GM23338 (cell line): ENCODE data around the gene SAMD4A. TPM values are rescaled to one million over a fixed set of nuclear protein-coding genes. Genes with fewer than 3 reads are reported as not detected.

ENCODE experiments used
- ATAC-seq: fragments of 200-7000 bp; cut with Tn5 transposase; 3 replicates; pipeline ENCODE4 v1.9.1; 2020
- DNase-seq: peaks from one replicate; pipeline ENCODE4 v3.0.0-alpha.2; 2015; ENCODE audit warnings: low spot score
- H2AFZ ChIP-seq: fragments of 200-600 bp; sonication (generic); 2 replicates; pipeline ENCODE4 v1.8.0; 2016; ENCODE audit warnings: antibody characterized with exemption, mild to moderate bottlenecking, moderate library complexity
- H3F3A ChIP-seq: fragments of 200-600 bp; sonication (generic); replicated peaks from 2 replicates; pipeline ENCODE4 v1.8.0; 2017; ENCODE audit warnings: antibody characterized with exemption, mixed run types, low read depth
- H3K27ac ChIP-seq: fragments of 200-600 bp; sonication (generic); 2 replicates; pipeline ENCODE4 v1.6.1; 2016; ENCODE audit warnings: low read depth
- H3K27me3 ChIP-seq: fragments of 200-600 bp; sonication (generic); 2 replicates; pipeline ENCODE4 v1.8.0; 2016; ENCODE audit warnings: mild to moderate bottlenecking, mixed run types, moderate library complexity; ENCODE audit not compliant: insufficient read depth
- H3K36me3 ChIP-seq: fragments of 200-600 bp; sonication (generic); 2 replicates; pipeline ENCODE4 v1.8.0; 2016; ENCODE audit warnings: mild to moderate bottlenecking; ENCODE audit not compliant: insufficient read depth
- H3K4me1 ChIP-seq: fragments of 200-600 bp; sonication (generic); 2 replicates; pipeline ENCODE4 v1.8.0; 2016; ENCODE audit warnings: mild to moderate bottlenecking, moderate library complexity; ENCODE audit not compliant: insufficient read depth
- H3K4me2 ChIP-seq: fragments of 200-600 bp; sonication (generic); 2 replicates; pipeline ENCODE4 v1.7.1; 2017; ENCODE audit warnings: mixed run types
- H3K4me3 ChIP-seq: fragments of 200-600 bp; sonication (generic); 2 replicates; pipeline ENCODE4 v1.6.1; 2016; ENCODE audit warnings: mixed run types
- H3K79me2 ChIP-seq: fragments of 200-600 bp; sonication (generic); replicated peaks from 2 replicates; pipeline ENCODE4 v1.8.0; 2017; ENCODE audit warnings: mild to moderate bottlenecking; ENCODE audit not compliant: insufficient read depth
- H3K9me2 ChIP-seq: fragments of 200-600 bp; sonication (generic); 2 replicates; pipeline ENCODE4 v1.8.0; 2017; ENCODE audit not compliant: insufficient read depth
- H4K20me1 ChIP-seq: fragments of 200-600 bp; sonication (generic); replicated peaks from 2 replicates; pipeline ENCODE4 v1.8.0; 2017; ENCODE audit warnings: mild to moderate bottlenecking; ENCODE audit not compliant: insufficient read depth
- H3K27ac Mint-ChIP-seq: 2 replicates; pipeline ENCODE4 v1.8.0; 2020; ENCODE audit warnings: inconsistent platforms, mild to moderate bottlenecking, moderate library complexity, mixed read lengths
- H3K27me3 Mint-ChIP-seq: 3 replicates; pipeline ENCODE4 v1.8.0; 2022; ENCODE audit warnings: low read depth, mild to moderate bottlenecking, moderate library complexity, mixed read lengths, inconsistent platforms; ENCODE audit not compliant: insufficient read depth, poor library complexity
- H3K36me3 Mint-ChIP-seq: 3 replicates; pipeline ENCODE4 v1.8.0; 2021; ENCODE audit warnings: low read depth, mild to moderate bottlenecking, inconsistent platforms, moderate library complexity, mixed read lengths
- H3K4me1 Mint-ChIP-seq: 3 replicates; pipeline ENCODE4 v1.8.0; 2020; ENCODE audit warnings: mild to moderate bottlenecking, inconsistent platforms, mixed read lengths
- H3K4me3 Mint-ChIP-seq: 3 replicates; pipeline ENCODE4 v1.8.0; 2021; ENCODE audit warnings: moderate library complexity, mild to moderate bottlenecking, inconsistent platforms, mixed read lengths
- H3K9me3 Mint-ChIP-seq: 3 replicates; pipeline ENCODE4 v1.8.0; 2020; ENCODE audit warnings: moderate library complexity, mild to moderate bottlenecking, inconsistent platforms, mixed read lengths
- CREB1 ChIP-seq: fragments of 250-450 bp; sonication (Bioruptor Pico); IDR thresholded peaks from 2 replicates; pipeline ENCODE4 v1.5.0; 2020; ENCODE audit warnings: low read depth, mild to moderate bottlenecking, moderate library complexity
- EZH2 ChIP-seq: fragments of 200-600 bp; sonication (generic); IDR thresholded peaks from one replicate; pipeline ENCODE4 v1.8.0; 2017; ENCODE audit warnings: antibody characterized with exemption, mild to moderate bottlenecking, low read depth; ENCODE audit not compliant: unreplicated experiment
- EZH2phosphoT487 ChIP-seq: fragments of 200-600 bp; sonication (generic); IDR thresholded peaks from one replicate; pipeline ENCODE4 v1.8.1; 2018; ENCODE audit warnings: antibody characterized with exemption; ENCODE audit not compliant: unreplicated experiment
- JUNB ChIP-seq: IDR thresholded peaks from one replicate; pipeline ENCODE4 v1.6.1; 2016; ENCODE audit warnings: antibody characterized with exemption; ENCODE audit not compliant: unreplicated experiment
- NANOG ChIP-seq: IDR thresholded peaks from 2 replicates; pipeline ENCODE4 v1.6.1; 2016; ENCODE audit warnings: antibody characterized with exemption, borderline replicate concordance
- POLR2AphosphoS5 ChIP-seq: IDR thresholded peaks from 2 replicates; pipeline ENCODE4 v1.6.1; 2016; ENCODE audit warnings: antibody characterized with exemption, low read depth
- STAT1 ChIP-seq: IDR thresholded peaks from one replicate; pipeline ENCODE4 v1.6.1; 2016; ENCODE audit warnings: antibody characterized with exemption; ENCODE audit not compliant: unreplicated experiment
- ZNF114 ChIP-seq: fragments of 250-450 bp; sonication (Bioruptor Pico); IDR thresholded peaks from 2 replicates; pipeline ENCODE4 v1.5.0; 2020; ENCODE audit warnings: mild to moderate bottlenecking, moderate library complexity
- ZNF331 ChIP-seq: fragments of 250-450 bp; sonication (Bioruptor Pico); IDR thresholded peaks from 2 replicates; pipeline ENCODE4 v1.5.0; 2020; ENCODE audit warnings: low read depth, mild to moderate bottlenecking, moderate library complexity
- polyA plus RNA-seq: library from polyadenylated mRNA; unstranded; fragments of >200 nt; fragmentation: Nextera tagmentation; extraction: Ambion mirVana; gene quantifications from 2 replicates; pipeline ENCODE4 v1.2.1, GENCODE V29; 2016
- total RNA-seq: library from RNA; depleted of rRNA; stranded (reverse); fragments of >200 nt; shearing (Covaris generic); gene quantifications from 2 replicates; pipeline ENCODE4 v1.2.3, GENCODE V29; 2014
- TF ChIP-seq, protein P1 (sequence below), 2 experiments: fragments of 200-600 bp in 1 of 2; sonication (generic) in 1 of 2; conservative IDR thresholded peaks; 2 replicates each; pipeline versions ENCODE4 v1.5.1 to v1.6.1; 2016 to 2017; ENCODE audit warnings: antibody characterized with exemption in 2 of 2, low read depth in 2 of 2, mild to moderate bottlenecking in 2 of 2, moderate library complexity in 1 of 2
- TF ChIP-seq, protein P2 (sequence below): IDR thresholded peaks from 2 replicates; pipeline ENCODE4 v1.6.1; 2016; ENCODE audit warnings: antibody characterized with exemption
- TF ChIP-seq, protein P3 (sequence below): fragments of 250-450 bp; sonication (Bioruptor Pico); IDR thresholded peaks from 2 replicates; pipeline ENCODE4 v1.5.0; 2020; ENCODE audit warnings: mild to moderate bottlenecking, moderate library complexity
- TF ChIP-seq, protein P4 (sequence below): IDR thresholded peaks from one replicate; pipeline ENCODE4 v1.6.1; 2018; ENCODE audit warnings: antibody characterized with exemption; ENCODE audit not compliant: unreplicated experiment

SAMD4A gene
- total and polyA plus RNA-seq, 2 experiments from 2014 or later: 1.6 to 6.9 TPM

DNA sequence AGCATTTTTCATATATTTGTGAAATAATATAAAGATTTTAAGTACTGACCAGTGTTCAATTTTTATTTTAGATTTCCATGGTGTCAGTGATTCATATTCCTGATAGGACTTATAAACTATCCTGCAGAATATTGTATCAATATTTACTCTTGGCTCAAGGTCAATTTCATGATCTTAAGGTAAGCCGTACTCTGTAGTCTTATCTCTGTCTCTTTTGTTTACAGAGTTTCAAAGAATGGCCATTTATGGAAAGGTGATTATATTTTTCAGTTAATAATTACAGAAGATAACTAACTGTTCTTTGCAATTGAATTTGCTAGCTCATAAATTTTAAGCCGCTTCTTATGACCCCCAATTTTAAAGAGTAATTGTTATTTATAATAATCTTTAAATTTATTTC is 29.3 kb upstream of the SAMD4A start (continued):
- TF ChIP-seq CREB1 (CRISPR knock-in tag): no peak
- no peak for TF ChIP-seq ZNF114 (CRISPR knock-in tag)
- TF ChIP-seq EZH2phosphoT487: no peak
- TF ChIP-seq POLR2AphosphoS5: no peak

DNA sequence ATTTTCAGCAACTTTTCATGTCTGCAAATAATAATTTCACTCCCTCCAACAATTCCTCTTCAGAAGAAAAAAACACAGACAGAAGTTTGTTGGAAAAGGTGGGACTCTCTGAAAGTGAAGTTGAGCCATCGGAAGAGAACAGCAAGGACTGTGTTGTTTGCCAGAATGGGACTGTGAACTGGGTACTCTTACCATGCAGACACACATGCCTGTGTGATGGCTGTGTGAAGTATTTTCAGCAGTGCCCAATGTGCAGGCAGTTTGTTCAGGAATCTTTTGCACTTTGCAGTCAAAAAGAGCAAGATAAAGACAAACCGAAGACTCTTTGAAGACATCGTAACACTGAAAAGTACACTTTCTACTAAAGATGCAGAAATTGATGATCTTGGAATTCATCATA is 28.9 kb upstream of the SAMD4A start:
- Mint-ChIP-seq H3K4me3 (no peak overlapping the region), H3K4me1 (peaks cover 18% of the 10 kb centered on the region), H3K27ac (no peak overlapping the region), H3K36me3 (peaks cover 5% of the 10 kb centered on the region; the same call in 2 of the 3 replicates), H3K27me3 (no peaks in the 10 kb centered on the region), H3K9me3 (no peaks in the 10 kb centered on the region)
- TF ChIP-seq EZH2 (no peak), ZNF114 (CRISPR knock-in tag) (no peak), STAT1 (no peak), CREB1 (CRISPR knock-in tag) (no peak), EZH2phosphoT487 (no peak), JUNB (no peak), ZNF331 (CRISPR knock-in tag) (no peak), POLR2AphosphoS5 (no peak), NANOG (no peak)
- TF ChIP-seq, protein P1, sequence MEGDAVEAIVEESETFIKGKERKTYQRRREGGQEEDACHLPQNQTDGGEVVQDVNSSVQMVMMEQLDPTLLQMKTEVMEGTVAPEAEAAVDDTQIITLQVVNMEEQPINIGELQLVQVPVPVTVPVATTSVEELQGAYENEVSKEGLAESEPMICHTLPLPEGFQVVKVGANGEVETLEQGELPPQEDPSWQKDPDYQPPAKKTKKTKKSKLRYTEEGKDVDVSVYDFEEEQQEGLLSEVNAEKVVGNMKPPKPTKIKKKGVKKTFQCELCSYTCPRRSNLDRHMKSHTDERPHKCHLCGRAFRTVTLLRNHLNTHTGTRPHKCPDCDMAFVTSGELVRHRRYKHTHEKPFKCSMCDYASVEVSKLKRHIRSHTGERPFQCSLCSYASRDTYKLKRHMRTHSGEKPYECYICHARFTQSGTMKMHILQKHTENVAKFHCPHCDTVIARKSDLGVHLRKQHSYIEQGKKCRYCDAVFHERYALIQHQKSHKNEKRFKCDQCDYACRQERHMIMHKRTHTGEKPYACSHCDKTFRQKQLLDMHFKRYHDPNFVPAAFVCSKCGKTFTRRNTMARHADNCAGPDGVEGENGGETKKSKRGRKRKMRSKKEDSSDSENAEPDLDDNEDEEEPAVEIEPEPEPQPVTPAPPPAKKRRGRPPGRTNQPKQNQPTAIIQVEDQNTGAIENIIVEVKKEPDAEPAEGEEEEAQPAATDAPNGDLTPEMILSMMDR (conservative IDR thresholded peaks at IDR 0.05; ENCODE audit: low read depth in 2 of 2): no peak
- TF ChIP-seq, protein P2, sequence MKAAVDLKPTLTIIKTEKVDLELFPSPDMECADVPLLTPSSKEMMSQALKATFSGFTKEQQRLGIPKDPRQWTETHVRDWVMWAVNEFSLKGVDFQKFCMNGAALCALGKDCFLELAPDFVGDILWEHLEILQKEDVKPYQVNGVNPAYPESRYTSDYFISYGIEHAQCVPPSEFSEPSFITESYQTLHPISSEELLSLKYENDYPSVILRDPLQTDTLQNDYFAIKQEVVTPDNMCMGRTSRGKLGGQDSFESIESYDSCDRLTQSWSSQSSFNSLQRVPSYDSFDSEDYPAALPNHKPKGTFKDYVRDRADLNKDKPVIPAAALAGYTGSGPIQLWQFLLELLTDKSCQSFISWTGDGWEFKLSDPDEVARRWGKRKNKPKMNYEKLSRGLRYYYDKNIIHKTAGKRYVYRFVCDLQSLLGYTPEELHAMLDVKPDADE: no peak
- TF ChIP-seq, protein P3, sequence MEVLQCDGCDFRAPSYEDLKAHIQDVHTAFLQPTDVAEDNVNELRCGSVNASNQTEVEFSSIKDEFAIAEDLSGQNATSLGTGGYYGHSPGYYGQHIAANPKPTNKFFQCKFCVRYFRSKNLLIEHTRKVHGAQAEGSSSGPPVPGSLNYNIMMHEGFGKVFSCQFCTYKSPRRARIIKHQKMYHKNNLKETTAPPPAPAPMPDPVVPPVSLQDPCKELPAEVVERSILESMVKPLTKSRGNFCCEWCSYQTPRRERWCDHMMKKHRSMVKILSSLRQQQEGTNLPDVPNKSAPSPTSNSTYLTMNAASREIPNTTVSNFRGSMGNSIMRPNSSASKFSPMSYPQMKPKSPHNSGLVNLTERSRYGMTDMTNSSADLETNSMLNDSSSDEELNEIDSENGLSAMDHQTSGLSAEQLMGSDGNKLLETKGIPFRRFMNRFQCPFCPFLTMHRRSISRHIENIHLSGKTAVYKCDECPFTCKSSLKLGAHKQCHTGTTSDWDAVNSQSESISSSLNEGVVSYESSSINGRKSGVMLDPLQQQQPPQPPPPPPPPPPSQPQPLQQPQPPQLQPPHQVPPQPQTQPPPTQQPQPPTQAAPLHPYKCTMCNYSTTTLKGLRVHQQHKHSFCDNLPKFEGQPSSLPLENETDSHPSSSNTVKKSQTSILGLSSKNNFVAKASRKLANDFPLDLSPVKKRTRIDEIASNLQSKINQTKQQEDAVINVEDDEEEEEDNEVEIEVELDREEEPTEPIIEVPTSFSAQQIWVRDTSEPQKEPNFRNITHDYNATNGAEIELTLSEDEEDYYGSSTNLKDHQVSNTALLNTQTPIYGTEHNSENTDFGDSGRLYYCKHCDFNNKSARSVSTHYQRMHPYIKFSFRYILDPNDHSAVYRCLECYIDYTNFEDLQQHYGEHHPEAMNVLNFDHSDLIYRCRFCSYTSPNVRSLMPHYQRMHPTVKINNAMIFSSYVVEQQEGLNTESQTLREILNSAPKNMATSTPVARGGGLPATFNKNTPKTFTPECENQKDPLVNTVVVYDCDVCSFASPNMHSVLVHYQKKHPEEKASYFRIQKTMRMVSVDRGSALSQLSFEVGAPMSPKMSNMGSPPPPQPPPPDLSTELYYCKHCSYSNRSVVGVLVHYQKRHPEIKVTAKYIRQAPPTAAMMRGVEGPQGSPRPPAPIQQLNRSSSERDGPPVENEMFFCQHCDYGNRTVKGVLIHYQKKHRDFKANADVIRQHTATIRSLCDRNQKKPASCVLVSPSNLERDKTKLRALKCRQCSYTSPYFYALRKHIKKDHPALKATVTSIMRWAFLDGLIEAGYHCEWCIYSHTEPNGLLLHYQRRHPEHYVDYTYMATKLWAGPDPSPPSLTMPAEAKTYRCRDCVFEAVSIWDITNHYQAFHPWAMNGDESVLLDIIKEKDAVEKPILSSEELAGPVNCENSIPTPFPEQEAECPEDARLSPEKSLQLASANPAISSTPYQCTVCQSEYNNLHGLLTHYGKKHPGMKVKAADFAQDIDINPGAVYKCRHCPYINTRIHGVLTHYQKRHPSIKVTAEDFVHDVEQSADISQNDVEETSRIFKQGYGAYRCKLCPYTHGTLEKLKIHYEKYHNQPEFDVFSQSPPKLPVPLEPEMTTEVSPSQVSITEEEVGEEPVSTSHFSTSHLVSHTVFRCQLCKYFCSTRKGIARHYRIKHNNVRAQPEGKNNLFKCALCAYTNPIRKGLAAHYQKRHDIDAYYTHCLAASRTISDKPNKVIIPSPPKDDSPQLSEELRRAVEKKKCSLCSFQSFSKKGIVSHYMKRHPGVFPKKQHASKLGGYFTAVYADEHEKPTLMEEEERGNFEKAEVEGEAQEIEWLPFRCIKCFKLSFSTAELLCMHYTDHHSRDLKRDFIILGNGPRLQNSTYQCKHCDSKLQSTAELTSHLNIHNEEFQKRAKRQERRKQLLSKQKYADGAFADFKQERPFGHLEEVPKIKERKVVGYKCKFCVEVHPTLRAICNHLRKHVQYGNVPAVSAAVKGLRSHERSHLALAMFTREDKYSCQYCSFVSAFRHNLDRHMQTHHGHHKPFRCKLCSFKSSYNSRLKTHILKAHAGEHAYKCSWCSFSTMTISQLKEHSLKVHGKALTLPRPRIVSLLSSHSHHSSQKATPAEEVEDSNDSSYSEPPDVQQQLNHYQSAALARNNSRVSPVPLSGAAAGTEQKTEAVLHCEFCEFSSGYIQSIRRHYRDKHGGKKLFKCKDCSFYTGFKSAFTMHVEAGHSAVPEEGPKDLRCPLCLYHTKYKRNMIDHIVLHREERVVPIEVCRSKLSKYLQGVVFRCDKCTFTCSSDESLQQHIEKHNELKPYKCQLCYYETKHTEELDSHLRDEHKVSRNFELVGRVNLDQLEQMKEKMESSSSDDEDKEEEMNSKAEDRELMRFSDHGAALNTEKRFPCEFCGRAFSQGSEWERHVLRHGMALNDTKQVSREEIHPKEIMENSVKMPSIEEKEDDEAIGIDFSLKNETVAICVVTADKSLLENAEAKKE: no peak
- TF ChIP-seq, protein P4, sequence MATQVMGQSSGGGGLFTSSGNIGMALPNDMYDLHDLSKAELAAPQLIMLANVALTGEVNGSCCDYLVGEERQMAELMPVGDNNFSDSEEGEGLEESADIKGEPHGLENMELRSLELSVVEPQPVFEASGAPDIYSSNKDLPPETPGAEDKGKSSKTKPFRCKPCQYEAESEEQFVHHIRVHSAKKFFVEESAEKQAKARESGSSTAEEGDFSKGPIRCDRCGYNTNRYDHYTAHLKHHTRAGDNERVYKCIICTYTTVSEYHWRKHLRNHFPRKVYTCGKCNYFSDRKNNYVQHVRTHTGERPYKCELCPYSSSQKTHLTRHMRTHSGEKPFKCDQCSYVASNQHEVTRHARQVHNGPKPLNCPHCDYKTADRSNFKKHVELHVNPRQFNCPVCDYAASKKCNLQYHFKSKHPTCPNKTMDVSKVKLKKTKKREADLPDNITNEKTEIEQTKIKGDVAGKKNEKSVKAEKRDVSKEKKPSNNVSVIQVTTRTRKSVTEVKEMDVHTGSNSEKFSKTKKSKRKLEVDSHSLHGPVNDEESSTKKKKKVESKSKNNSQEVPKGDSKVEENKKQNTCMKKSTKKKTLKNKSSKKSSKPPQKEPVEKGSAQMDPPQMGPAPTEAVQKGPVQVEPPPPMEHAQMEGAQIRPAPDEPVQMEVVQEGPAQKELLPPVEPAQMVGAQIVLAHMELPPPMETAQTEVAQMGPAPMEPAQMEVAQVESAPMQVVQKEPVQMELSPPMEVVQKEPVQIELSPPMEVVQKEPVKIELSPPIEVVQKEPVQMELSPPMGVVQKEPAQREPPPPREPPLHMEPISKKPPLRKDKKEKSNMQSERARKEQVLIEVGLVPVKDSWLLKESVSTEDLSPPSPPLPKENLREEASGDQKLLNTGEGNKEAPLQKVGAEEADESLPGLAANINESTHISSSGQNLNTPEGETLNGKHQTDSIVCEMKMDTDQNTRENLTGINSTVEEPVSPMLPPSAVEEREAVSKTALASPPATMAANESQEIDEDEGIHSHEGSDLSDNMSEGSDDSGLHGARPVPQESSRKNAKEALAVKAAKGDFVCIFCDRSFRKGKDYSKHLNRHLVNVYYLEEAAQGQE: no peak
- Histone ChIP-seq H4K20me1 (no peaks in the 10 kb centered on the region), H3K79me2 (no peaks in the 10 kb centered on the region), H3K4me2 (no peak overlapping the region), H3K36me3 (peaks cover 8% of the 10 kb centered on the region; the same call in 1 of the 2 replicates), H3K4me1 (peaks cover 14% of the 10 kb centered on the region), H3K27ac (no peak overlapping the region), H3K4me3 (no peak overlapping the region), H3F3A (no peaks in the 10 kb centered on the region), H3K9me2 (no peaks in the 10 kb centered on the region), H2AFZ (no peak overlapping the region), H3K27me3 (no peaks in the 10 kb centered on the region)
- ATAC-seq (no peak), DNase-seq (no peak)
